PC-3 (cell line): ENCODE measurements around the gene NUDT6.

Experiments used
- CTCF ChIP-seq: fragments of 300-600 bp; sonication (generic); conservative IDR thresholded peaks from 2 replicates; pipeline ENCODE4 v1.5.1; 2017; ENCODE audit warnings: antibody characterized with exemption, low read depth, mild to moderate bottlenecking, low read length
- EZH2 ChIP-seq: fragments of 300-600 bp; sonication (generic); IDR thresholded peaks from one replicate; pipeline ENCODE4 v1.6.1; 2017; ENCODE audit warnings: antibody characterized with exemption, mild to moderate bottlenecking, low read length; ENCODE audit not compliant: unreplicated experiment

GRCh38 chr4:122967231-122967630 is 44.8 kb upstream of the NUDT6 start:
- TF ChIP-seq CTCF, result no peak
- TF ChIP-seq EZH2, result no peak
